Heart left ventricle (tissue), 13 donors: ENCODE measurements around the gene HAVCR2.
"Not testable (repeated sequence)": the region's sequence is repeated elsewhere in the genome, so short reads cannot be mapped to it uniquely, and the experiment has no call there.

Experiments
- POLR2A ChIP-seq, 2 donors: fragments of 450-650 bp; IDR thresholded peaks; one replicate each; pipeline ENCODE4 v1.6.1; 2017; ENCODE audit warnings: antibody characterized with exemption in 2 of 2, mild to moderate bottlenecking in 2 of 2, moderate library complexity in 2 of 2
- TF ChIP-seq, protein P1 (sequence below), 12 donors: fragments of 200-600 bp; sonication (generic) in 4 of 12; IDR thresholded peaks; one replicate each; pipeline versions ENCODE4 v1.5.0 to v1.8.0; 2018 to 2022; ENCODE audit warnings: antibody characterized with exemption in 12 of 12, mild to moderate bottlenecking in 5 of 12
- donor health status: ischemic (EF 13 %, LVEDD 7.1; RV severe dilation, severe dysfunction).
- donor health status: DM: no; HTN: yes; CAD: no.
- donor health status: DM: no; HTN: no; CAD: no.
- donor health status: ischemic (EF 25% LVEDD 6.9; RV normal size, moderate dysfunction).
- donor health status: ischemic (EF 25% LVEDD 5.7; RV mildly dilated, moderate dysfunction).
- donor health status: ischemic (EF 35%, LVEDD 5.7; RV mildly dilated, moderate dysfunction).
- donor health status: nonischemic (EF 11% LVEDD 7.7; RV severe dilation, severe dysfunction).
- donor health status: DM: yes; HTN: yes; CAD: no.
- donor health status: PGD.
- donor health status: ischemic (EF 29% LVEDD 5.4; RV normal size, mild dysfunction).
- donor health status: nonischemic (EF 23%, LVEDD 6.1; RV moderate dilation, normal function).

DNA sequence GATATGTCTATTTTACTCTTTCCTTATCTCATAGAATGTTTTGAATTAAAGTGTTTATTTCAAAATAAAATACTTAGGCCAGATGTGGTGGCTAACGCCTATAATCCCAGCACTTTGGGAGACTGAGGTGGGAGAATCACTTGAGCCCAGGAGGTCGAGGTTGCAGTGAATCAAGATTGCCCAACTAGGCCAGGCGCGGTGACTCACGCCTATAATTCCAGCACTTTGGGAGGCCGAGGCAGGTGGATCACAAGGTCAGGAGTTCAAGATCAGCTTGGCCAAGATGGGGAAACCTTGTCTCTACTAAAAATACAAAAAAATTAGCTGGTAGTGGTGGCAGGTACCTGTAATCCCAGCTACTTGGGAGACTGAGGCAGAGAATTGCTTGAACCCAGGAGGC, 52.0 kb downstream of the HAVCR2 start:
- TF ChIP-seq, protein P1, sequence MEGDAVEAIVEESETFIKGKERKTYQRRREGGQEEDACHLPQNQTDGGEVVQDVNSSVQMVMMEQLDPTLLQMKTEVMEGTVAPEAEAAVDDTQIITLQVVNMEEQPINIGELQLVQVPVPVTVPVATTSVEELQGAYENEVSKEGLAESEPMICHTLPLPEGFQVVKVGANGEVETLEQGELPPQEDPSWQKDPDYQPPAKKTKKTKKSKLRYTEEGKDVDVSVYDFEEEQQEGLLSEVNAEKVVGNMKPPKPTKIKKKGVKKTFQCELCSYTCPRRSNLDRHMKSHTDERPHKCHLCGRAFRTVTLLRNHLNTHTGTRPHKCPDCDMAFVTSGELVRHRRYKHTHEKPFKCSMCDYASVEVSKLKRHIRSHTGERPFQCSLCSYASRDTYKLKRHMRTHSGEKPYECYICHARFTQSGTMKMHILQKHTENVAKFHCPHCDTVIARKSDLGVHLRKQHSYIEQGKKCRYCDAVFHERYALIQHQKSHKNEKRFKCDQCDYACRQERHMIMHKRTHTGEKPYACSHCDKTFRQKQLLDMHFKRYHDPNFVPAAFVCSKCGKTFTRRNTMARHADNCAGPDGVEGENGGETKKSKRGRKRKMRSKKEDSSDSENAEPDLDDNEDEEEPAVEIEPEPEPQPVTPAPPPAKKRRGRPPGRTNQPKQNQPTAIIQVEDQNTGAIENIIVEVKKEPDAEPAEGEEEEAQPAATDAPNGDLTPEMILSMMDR (IDR thresholded peaks at IDR 0.05), result not testable (repeated sequence)
- not testable (repeated sequence) for TF ChIP-seq POLR2A (IDR thresholded peaks at IDR 0.05)
